ENCODE results near the gene SLC7A6. TPM values are rescaled to one million over a fixed set of nuclear protein-coding genes. Genes with fewer than 3 reads are reported as not detected.

The SLC7A6 gene
- total and polyA plus RNA-seq, 10 of the 15 experiments (the other 5 are each of a cell fraction or from before 2014, with no cell fraction given), result 8.2 to 60.4 (median 28.6) TPM

GRCh38 chr16:68275611-68276191 lies 11.4 kb downstream of the SLC7A6 start:
- H3K36me3 ChIP-seq (ENCODE audit: control insufficient read depth in 2 of 2, insufficient read depth in 2 of 2, low read length in 1 of 2), result peaks cover 11 to 18% of the 10 kb centered on the region in 2 experiments
- peak overlapping the region; percentile 56 for H3K4me2 ChIP-seq (ENCODE audit: control insufficient read depth, insufficient read depth)
- peak; percentile 96 for DNase-seq (ENCODE audit: low read depth, low spot score)
- in situ Hi-C loops (cut with MboI) (no loop called here), intact Hi-C loops (cut with micrococcal nuclease; ENCODE audit: unreplicated experiment) (no loop called here)
- H3K79me2 ChIP-seq (ENCODE audit: control insufficient read depth, insufficient read depth, low read length), result peaks cover 45% of the 10 kb centered on the region
- TSS peak; percentile 51 for BruUV-seq (replicated peaks)
- peak; percentile 90 for FAIRE-seq
- H3K9me3 ChIP-seq (replicated peaks; ENCODE audit: control insufficient read depth, insufficient read depth, low read length), result no peaks in the 10 kb centered on the region
- SMC1A ChIA-PET (ENCODE audit: uncharacterized antibody, unreplicated experiment), result interaction anchor here (1.0 to 18.5 kb wide), 7 partner anchors 3 to 183 kb away, joined by 4 to 253 read pairs (median 7); partner anchors contain the start of gene SLC7A6
- RAD21 ChIA-PET (ENCODE audit: unreplicated experiment), result interaction anchor here (1.0 to 4.1 kb wide), 6 partner anchors 9 to 53 kb away, joined by 3 to 32 read pairs (median 6); partner anchors contain the start of gene SLC7A6
- peak; percentile 87 for ATAC-seq
- H3K4me3 ChIP-seq, result peak overlapping the region; percentile 28; the same call in 1 of the 2 replicates
- H4K20me1 ChIP-seq (ENCODE audit: control insufficient read depth, insufficient read depth), result no peaks in the 10 kb centered on the region
- H3K4me1 ChIP-seq (ENCODE audit: control insufficient read depth, insufficient read depth, low read length), result peaks cover 37% of the 10 kb centered on the region
- H3K27me3 ChIP-seq (replicated peaks in 1 of 2; ENCODE audit: control insufficient read depth in 2 of 2, insufficient read depth in 2 of 2, low read length in 1 of 2), result no peaks in the 10 kb centered on the region
- H2AFZ ChIP-seq (ENCODE audit: control insufficient read depth, low read depth, low read length), result no peak overlapping the region
- H3K27ac ChIP-seq (ENCODE audit: control insufficient read depth, insufficient read depth), result peak overlapping the region; percentile 70
- CTCF ChIA-PET, result interaction anchor here (1.2 to 4.4 kb wide), 6 partner anchors 9 to 43 kb away, joined by 3 to 40 read pairs (median 6); partner anchors contain the start of genes PRMT7, SLC7A6 and SLC7A6OS
- H3K9ac ChIP-seq (ENCODE audit: control insufficient read depth, insufficient read depth, low read length), result peak overlapping the region; percentile 29; the same call in 1 of the 2 replicates
- POLR2A ChIA-PET, result interaction anchor here (0.6 to 12.2 kb wide), 4 partner anchors 11 to 234 kb away, joined by 3 to 177 read pairs (median 5); partner anchors contain the start of gene SLC7A6
- 18% methylated on average over 4 of the region's 4 CpGs for WGBS (ENCODE audit: insufficient coverage, insufficient replicate concordance, low lambda C conversion rate, missing lambda C conversion rate)
- TF ChIP-seq IKZF1 (conservative IDR thresholded peaks at IDR 0.05) (peak; percentile 80), SMARCA5 (IDR thresholded peaks at IDR 0.05) (no peak), ASH2L (IDR thresholded peaks at IDR 0.05; ENCODE audit: borderline replicate concordance, low read depth) (no peak), MTA2 (IDR thresholded peaks at IDR 0.05; ENCODE audit: low read depth) (peak; percentile 81; the same call in 1 of the 2 replicates), ZBTB40 (IDR thresholded peaks at IDR 0.05; ENCODE audit: borderline replicate concordance) (no peak; the same call in 1 of the 2 replicates), PAX5 (IDR thresholded peaks at IDR 0.05; ENCODE audit: borderline replicate concordance, low read depth, low read length) (peak; percentile 64; the same call in 1 of the 2 replicates), IRF4 (IDR thresholded peaks at IDR 0.05; ENCODE audit: low read depth, low read length) (0 out of 2 replicates have a peak, but pooled peaks have one; percentile 36), KAT2A (conservative IDR thresholded peaks at IDR 0.05; ENCODE audit: control insufficient read depth, low read depth, low read length) (no peak), NRF1 (conservative IDR thresholded peaks at IDR 0.05; ENCODE audit: low read depth, low read length) (no peak), CREM (IDR thresholded peaks at IDR 0.05; ENCODE audit: low read depth) (peak; percentile 63; the same call in 1 of the 2 replicates), MTA3 (IDR thresholded peaks at IDR 0.05; ENCODE audit: borderline replicate concordance, low read length) (peak; percentile 77; the same call in 1 of the 2 replicates), RAD51 (IDR thresholded peaks at IDR 0.05) (0 out of 2 replicates have a peak, but pooled peaks have one; percentile 18), ATF7 (IDR thresholded peaks at IDR 0.05; ENCODE audit: low read depth) (peak; percentile 66), ETV6 (conservative IDR thresholded peaks at IDR 0.05 in 1 of 2, IDR thresholded peaks at IDR 0.05 in 1 of 2; ENCODE audit: borderline replicate concordance in 1 of 2, low read depth in 1 of 2) (0 out of 4 replicates have a peak, but pooled peaks of 1 of the 2 experiments have one; percentile 18), EED (IDR thresholded peaks at IDR 0.05; ENCODE audit: low read depth) (peak; percentile 80), POU2F2 (IDR thresholded peaks at IDR 0.05; ENCODE audit: borderline replicate concordance, low read depth, low read length) (peak; percentile 47; the same call in 1 of the 3 replicates), MXI1 (IDR thresholded peaks at IDR 0.05; ENCODE audit: low read depth, low read length) (peak; percentile 97), PAX8 (IDR thresholded peaks at IDR 0.05) (peak; percentile 93), CHD2 (IDR thresholded peaks at IDR 0.05; ENCODE audit: borderline replicate concordance, low read depth, low read length) (no peak), JUNB (IDR thresholded peaks at IDR 0.05) (peak; percentile 34), CBFB (IDR thresholded peaks at IDR 0.05; ENCODE audit: low read depth) (peak; percentile 81)

Measured in GM12878 (cell line).